Prostate gland (tissue), 2 donors: ENCODE measurements around the gene FHL1.

Experiments
- CTCF ChIP-seq, 4 experiments: fragments of 200-600 bp in 2 of 4; fragments of 450-650 bp in 2 of 4; sonication (generic) in 2 of 4; IDR thresholded peaks; 1 replicate in 3 of 4; 2 replicates in 1 of 4; pipeline ENCODE4 v1.5.1; 2016 to 2019; ENCODE audit warnings: antibody characterized with exemption in 4 of 4, mild to moderate bottlenecking in 2 of 4, moderate library complexity in 2 of 4
- POLR2A ChIP-seq: fragments of 450-650 bp; IDR thresholded peaks from one replicate; pipeline ENCODE4 v1.6.1; 2016; ENCODE audit warnings: antibody characterized with exemption, mild to moderate bottlenecking
- POLR2AphosphoS5 ChIP-seq: sonication (generic); formaldehyde crosslinking; IDR thresholded peaks from one replicate; pipeline ENCODE4 v1.6.1; 2017; ENCODE audit warnings: antibody characterized with exemption

GRCh38 chrX:136255541-136255940, 108.2 kb downstream of the FHL1 start:
- no peak for TF ChIP-seq POLR2A
- TF ChIP-seq CTCF (IDR thresholded peaks at IDR 0.05): no peak
- TF ChIP-seq POLR2AphosphoS5: no peak
